HepG2 (cell line): ENCODE results near the gene TEAD1. TPM values are rescaled to one million over a fixed set of nuclear protein-coding genes. Genes with fewer than 3 reads are reported as not detected.

Experiments
- ATAC-seq: fragments of 200-7000 bp; cut with Tn5 transposase; 3 replicates; pipeline ENCODE4 v1.9.1; 2020; ENCODE audit warnings: mild to moderate bottlenecking, moderate library complexity
- BruUV-seq: library from RNA; stranded (reverse); fragments of 400-500 nt; replicated peaks from 2 replicates; lab custom pipeline; 2021; lab: Mats Ljungman, UMichigan
- CTCF ChIA-PET: fragments of 300-600 bp; formaldehyde crosslinking; extraction: SDS; loops from one replicate; lab custom pipeline; 2021; ENCODE audit warnings: low total read pairs, inconsistent platforms, low intra/inter-chr PET ratio; lab: Yijun Ruan, JAX
- POLR2A ChIA-PET: fragments of 350-600 bp; sonication (Branson Sonifier 250); formaldehyde crosslinking; loops from one replicate; lab custom pipeline; 2020; ENCODE audit warnings: antibody characterized with exemption, inconsistent platforms; lab: Yijun Ruan, JAX
- DNase-seq: peaks from one replicate; pipeline ENCODE4 v3.0.0-alpha.2; 2015; ENCODE audit warnings: low spot score
- FAIRE-seq: peaks from 3 replicates; lab custom pipeline; 2011; peaks lifted over from hg19 to GRCh38; lab: Jason Lieb, UNC
- H2AFZ ChIP-seq: one replicate; pipeline ENCODE4 v1.6.1; 2011; ENCODE audit warnings: low read length, inconsistent platforms
- H3K27ac ChIP-seq: fragments of 300-600 bp; 3 replicates; pipeline ENCODE4 v1.8.0; 2011; ENCODE audit warnings: mixed run types, mild to moderate bottlenecking, mixed read lengths, low read length, inconsistent platforms; ENCODE audit not compliant: insufficient read depth; ENCODE audit errors: extremely low read length
- H3K27me3 ChIP-seq, 2 experiments: fragments of 200-600 bp in 1 of 2; 2 replicates in 1 of 2; 3 replicates in 1 of 2; pipeline versions ENCODE4 v1.6.0 to v1.8.0; 2011; ENCODE audit warnings: low read length in 2 of 2, mild to moderate bottlenecking in 2 of 2, moderate library complexity in 2 of 2, inconsistent platforms in 1 of 2; ENCODE audit not compliant: insufficient read depth in 2 of 2, control insufficient read depth in 1 of 2
- H3K36me3 ChIP-seq, 2 experiments: fragments of 200-600 bp in 1 of 2; replicated peaks in 1 of 2; 2 replicates in 1 of 2; 3 replicates in 1 of 2; pipeline versions ENCODE4 v1.5.1 to v1.8.0; 2011; ENCODE audit warnings: low read length in 2 of 2, inconsistent platforms in 1 of 2; ENCODE audit not compliant: insufficient read depth in 2 of 2, control insufficient read depth in 1 of 2
- H3K4me1 ChIP-seq: 2 replicates; pipeline ENCODE4 v1.5.1; 2012; ENCODE audit warnings: low read length, inconsistent platforms; ENCODE audit not compliant: insufficient read depth
- H3K4me2 ChIP-seq: 2 replicates; pipeline ENCODE4 v1.6.0; 2011; ENCODE audit warnings: low read depth, low read length, inconsistent platforms
- H3K4me3 ChIP-seq, 3 experiments: fragments of 200-600 bp in 1 of 3; sonication (generic), shearing (Covaris generic) in 1 of 3; replicated peaks in 1 of 3; 2 replicates each; pipeline ENCODE4 v1.5.1; 2011 to 2016; ENCODE audit warnings: low read length in 3 of 3, inconsistent platforms in 2 of 3, low read depth in 2 of 3, mild to moderate bottlenecking in 2 of 3, control low read depth in 1 of 3, mixed read lengths in 1 of 3; ENCODE audit not compliant: insufficient read depth in 1 of 3
- H3K79me2 ChIP-seq: one replicate; pipeline ENCODE4 v1.6.1; 2011; ENCODE audit warnings: low read length, inconsistent platforms; ENCODE audit not compliant: insufficient read depth
- H3K9ac ChIP-seq: 2 replicates; pipeline ENCODE4 v1.6.0; 2011; ENCODE audit warnings: mild to moderate bottlenecking, low read depth, low read length, inconsistent platforms; ENCODE audit not compliant: insufficient read depth
- H3K9me3 ChIP-seq: 2 replicates; pipeline ENCODE4 v1.5.1; 2012; ENCODE audit warnings: mild to moderate bottlenecking, low read length
- H4K20me1 ChIP-seq: 2 replicates; pipeline ENCODE4 v1.6.0; 2011; ENCODE audit warnings: inconsistent platforms, mild to moderate bottlenecking, low read length, moderate library complexity; ENCODE audit not compliant: insufficient read depth
- AGO2 ChIP-seq: fragments of 200-400 bp; formaldehyde crosslinking; optimal IDR thresholded peaks from 2 replicates; pipeline ENCODE3; 2017; ENCODE audit warnings: mild to moderate bottlenecking, low read depth, low read length, moderate library complexity
- ARID2 ChIP-seq: sonication (generic); formaldehyde crosslinking; IDR thresholded peaks from 2 replicates; pipeline ENCODE4 v1.8.1; 2022; ENCODE audit warnings: mild to moderate bottlenecking, missing genetic modification reagents, borderline replicate concordance
- HNRNPH1 ChIP-seq: fragments of 200-400 bp; formaldehyde crosslinking; optimal IDR thresholded peaks from 2 replicates; pipeline ENCODE3; 2017; ENCODE audit warnings: mild to moderate bottlenecking, low read depth, low read length
- KDM5B ChIP-seq: sonication (generic); formaldehyde crosslinking; IDR thresholded peaks from 2 replicates; pipeline ENCODE4 v1.4.0; 2020; ENCODE audit warnings: missing genetic modification reagents, mild to moderate bottlenecking, borderline replicate concordance
- MATR3 ChIP-seq: sonication (generic); formaldehyde crosslinking; IDR thresholded peaks from 2 replicates; pipeline ENCODE4 v1.4.0; 2020; ENCODE audit warnings: missing genetic modification reagents
- PHF21A ChIP-seq: sonication (generic); formaldehyde crosslinking; IDR thresholded peaks from 2 replicates; pipeline ENCODE4 v1.5.0; 2020; ENCODE audit warnings: mild to moderate bottlenecking, missing genetic modification reagents
- REPIN1 ChIP-seq: sonication (generic); formaldehyde crosslinking; IDR thresholded peaks from 2 replicates; pipeline ENCODE4 v1.8.0; 2022; ENCODE audit warnings: missing genetic modification reagents, low read depth, mild to moderate bottlenecking, borderline replicate concordance
- RNF2 ChIP-seq: fragments of 450-650 bp; conservative IDR thresholded peaks from 2 replicates; pipeline ENCODE4 v1.6.1; 2016; ENCODE audit warnings: low read depth
- THYN1 ChIP-seq: sonication (generic); formaldehyde crosslinking; IDR thresholded peaks from 2 replicates; pipeline ENCODE4 v1.8.1; 2023; ENCODE audit warnings: low read depth, mild to moderate bottlenecking, moderate library complexity, missing genetic modification reagents, borderline replicate concordance
- TMF1 ChIP-seq: sonication (generic); formaldehyde crosslinking; IDR thresholded peaks from 2 replicates; pipeline ENCODE4 v1.8.1; 2022; ENCODE audit warnings: low read depth, missing genetic modification reagents
- ZNF501 ChIP-seq: sonication (generic); formaldehyde crosslinking; IDR thresholded peaks from 2 replicates; pipeline ENCODE4 v1.5.1; 2020; ENCODE audit warnings: mild to moderate bottlenecking, moderate library complexity, missing genetic modification reagents
- ZNF773 ChIP-seq: sonication (generic); formaldehyde crosslinking; IDR thresholded peaks from 2 replicates; pipeline ENCODE4 v1.4.0; 2020; ENCODE audit warnings: missing genetic modification reagents, borderline replicate concordance
- WGBS: methylation state at CpG from one replicate; pipeline ENCODE4 v1.1.6; 2017; ENCODE audit warnings: low lambda C conversion rate; 5-methylcytosine and 5-hydroxymethylcytosine counted together
- in situ Hi-C: cut with HindIII; loops from 2 replicates; pipeline ENCODE4 v1.10.0; 2017; ENCODE audit warnings: low pct_unique_long_range_greater_than_20kb; ENCODE audit not compliant: extremely low pct_ligation_motif_present
- intact Hi-C: fragments of 100-400 bp; cut with micrococcal nuclease; formaldehyde crosslinking; loops from one replicate; pipeline ENCODE4 v1.10.0; 2022; ENCODE audit not compliant: unreplicated experiment
- polyA plus RNA-seq, 8 experiments: library from polyadenylated mRNA; depleted of rRNA in 3 of 8; stranded (reverse) in 7 of 8; unstranded in 1 of 8; fragments of >200 nt; fragmentation: Illumina TruSeq in 4 of 8; extraction: Trizol in 4 of 8; gene quantifications; 2 replicates each; pipeline versions ENCODE4 v1.2.1 to v1.2.3, GENCODE V29; 2011 to 2016; ENCODE audit warnings: low read depth in 4 of 8, missing spikeins in 1 of 8, mixed read lengths in 1 of 8; ENCODE audit not compliant: insufficient read depth in 1 of 8
- total RNA-seq, 5 experiments: library from RNA; depleted of rRNA; stranded (reverse); fragments of >200 nt; fragmentation: Illumina TruSeq; extraction: Trizol; gene quantifications; 2 replicates each; pipeline ENCODE4 v1.2.3, GENCODE V29; 2016; ENCODE audit warnings: low read depth in 1 of 5
- TF ChIP-seq, protein P1 (sequence below): sonication (generic); formaldehyde crosslinking; IDR thresholded peaks from 2 replicates; pipeline ENCODE4 v1.4.0; 2020; ENCODE audit warnings: missing genetic modification reagents, mild to moderate bottlenecking, borderline replicate concordance
- TF ChIP-seq, protein P2 (sequence below): sonication (generic); formaldehyde crosslinking; IDR thresholded peaks from 2 replicates; pipeline ENCODE4 v1.5.1; 2020; ENCODE audit warnings: missing genetic modification reagents, mild to moderate bottlenecking, borderline replicate concordance
- TF ChIP-seq, protein P3 (sequence below): sonication (generic); formaldehyde crosslinking; IDR thresholded peaks from 2 replicates; pipeline ENCODE4 v1.5.1; 2020; ENCODE audit warnings: missing genetic modification reagents, mild to moderate bottlenecking, borderline replicate concordance
- TF ChIP-seq, protein P4 (sequence below): sonication (generic); formaldehyde crosslinking; IDR thresholded peaks from 2 replicates; pipeline ENCODE4 v1.4.0; 2020; ENCODE audit warnings: low read depth, mild to moderate bottlenecking, missing genetic modification reagents

The TEAD1 gene
- total and polyA plus RNA-seq, 2 of the 13 experiments (the other 11 are each of a cell fraction or from before 2014, with no cell fraction given): 20.1 to 30.5 TPM

DNA sequence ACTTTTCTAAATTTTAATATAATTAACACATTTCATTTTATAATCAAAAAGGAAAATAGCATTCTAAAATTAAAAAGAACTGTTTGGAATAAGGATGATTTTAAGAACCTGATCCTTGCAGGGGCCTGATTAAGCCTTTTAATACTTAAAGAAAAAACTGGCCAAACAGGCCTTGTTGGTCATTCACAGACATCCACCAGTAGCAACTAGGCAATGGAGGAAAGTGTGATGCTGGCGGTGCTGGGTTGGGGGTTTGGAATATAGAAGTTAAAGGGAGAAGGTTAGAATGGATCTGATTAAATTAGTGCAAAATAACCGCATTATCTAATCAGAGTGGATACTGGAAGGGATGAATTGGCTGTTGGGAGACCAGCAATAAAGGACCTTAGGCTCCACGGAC is 16.9 kb upstream of the TEAD1 start (continued):
- TF ChIP-seq, protein P1, sequence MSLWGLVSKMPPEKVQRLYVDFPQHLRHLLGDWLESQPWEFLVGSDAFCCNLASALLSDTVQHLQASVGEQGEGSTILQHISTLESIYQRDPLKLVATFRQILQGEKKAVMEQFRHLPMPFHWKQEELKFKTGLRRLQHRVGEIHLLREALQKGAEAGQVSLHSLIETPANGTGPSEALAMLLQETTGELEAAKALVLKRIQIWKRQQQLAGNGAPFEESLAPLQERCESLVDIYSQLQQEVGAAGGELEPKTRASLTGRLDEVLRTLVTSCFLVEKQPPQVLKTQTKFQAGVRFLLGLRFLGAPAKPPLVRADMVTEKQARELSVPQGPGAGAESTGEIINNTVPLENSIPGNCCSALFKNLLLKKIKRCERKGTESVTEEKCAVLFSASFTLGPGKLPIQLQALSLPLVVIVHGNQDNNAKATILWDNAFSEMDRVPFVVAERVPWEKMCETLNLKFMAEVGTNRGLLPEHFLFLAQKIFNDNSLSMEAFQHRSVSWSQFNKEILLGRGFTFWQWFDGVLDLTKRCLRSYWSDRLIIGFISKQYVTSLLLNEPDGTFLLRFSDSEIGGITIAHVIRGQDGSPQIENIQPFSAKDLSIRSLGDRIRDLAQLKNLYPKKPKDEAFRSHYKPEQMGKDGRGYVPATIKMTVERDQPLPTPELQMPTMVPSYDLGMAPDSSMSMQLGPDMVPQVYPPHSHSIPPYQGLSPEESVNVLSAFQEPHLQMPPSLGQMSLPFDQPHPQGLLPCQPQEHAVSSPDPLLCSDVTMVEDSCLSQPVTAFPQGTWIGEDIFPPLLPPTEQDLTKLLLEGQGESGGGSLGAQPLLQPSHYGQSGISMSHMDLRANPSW: no peak
- TF ChIP-seq TMF1 (no peak), RNF2 (no peak), MATR3 (CRISPR knock-in tag) (no peak), KDM5B (CRISPR knock-in tag) (no peak), ZNF501 (no peak), ZNF773 (CRISPR knock-in tag) (no peak)
- TF ChIP-seq, protein P2, sequence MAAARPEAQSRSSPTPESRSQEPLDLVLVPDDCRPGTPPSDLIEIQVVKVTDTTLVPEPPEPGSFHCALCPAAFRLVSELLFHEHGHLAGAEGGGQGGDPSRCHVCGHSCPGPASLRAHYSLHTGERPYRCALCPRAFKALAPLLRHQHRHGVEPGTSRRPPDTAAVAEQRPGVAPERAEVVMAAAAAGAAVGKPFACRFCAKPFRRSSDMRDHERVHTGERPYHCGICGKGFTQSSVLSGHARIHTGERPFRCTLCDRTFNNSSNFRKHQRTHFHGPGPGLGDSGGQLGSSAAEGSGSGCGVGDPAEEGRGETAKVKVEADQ (CRISPR knock-in tag): no peak
- TF ChIP-seq, all 625 proteins: peak for 0

DNA sequence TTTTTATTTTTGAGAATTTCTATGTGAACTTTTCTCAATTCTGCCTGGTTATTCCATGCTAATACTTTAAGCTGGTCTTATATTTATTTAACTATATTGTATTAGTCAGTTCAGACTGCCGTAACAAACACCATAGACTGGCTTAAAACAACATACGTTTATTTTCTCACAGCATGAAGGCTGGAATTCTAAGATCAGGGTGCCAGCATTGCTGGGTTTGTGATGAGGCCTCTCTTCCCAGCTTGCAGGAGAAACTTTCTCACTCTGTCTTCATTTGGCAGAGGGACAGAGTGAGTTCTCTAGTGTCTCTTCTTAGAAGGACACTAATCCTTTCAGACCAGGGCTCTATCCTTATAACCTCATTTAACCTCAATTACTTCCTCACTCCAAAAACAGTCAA is 16.2 kb upstream of the TEAD1 start:
- Histone ChIP-seq H4K20me1 (no peaks in the 10 kb centered on the region), H3K4me2 (no peak overlapping the region), H3K36me3 (no peaks in the 10 kb centered on the region), H3K4me3 (no peak overlapping the region), H2AFZ (no peak overlapping the region), H3K9ac (no peak overlapping the region), H3K27ac (no peak overlapping the region), H3K4me1 (no peaks in the 10 kb centered on the region), H3K79me2 (no peaks in the 10 kb centered on the region), H3K9me3 (peaks cover 7% of the 10 kb centered on the region; the same call in 1 of the 2 replicates), H3K27me3 (peaks cover 0 to 3% of the 10 kb centered on the region in 2 experiments; a peak in 1 of 5 replicates)
- in situ Hi-C loops: no loop called here
- no peak for ATAC-seq
- DNase-seq: no peak
- no peak for FAIRE-seq
- 33% methylated on average over 2 of the region's 2 CpGs for WGBS
- no TSS peak for BruUV-seq
- ChIA-PET CTCF (no interaction called here), POLR2A (no interaction called here)
- intact Hi-C loops: no loop called here
- TF ChIP-seq PHF21A: no peak
- no peak for TF ChIP-seq AGO2
- TF ChIP-seq, protein P3, sequence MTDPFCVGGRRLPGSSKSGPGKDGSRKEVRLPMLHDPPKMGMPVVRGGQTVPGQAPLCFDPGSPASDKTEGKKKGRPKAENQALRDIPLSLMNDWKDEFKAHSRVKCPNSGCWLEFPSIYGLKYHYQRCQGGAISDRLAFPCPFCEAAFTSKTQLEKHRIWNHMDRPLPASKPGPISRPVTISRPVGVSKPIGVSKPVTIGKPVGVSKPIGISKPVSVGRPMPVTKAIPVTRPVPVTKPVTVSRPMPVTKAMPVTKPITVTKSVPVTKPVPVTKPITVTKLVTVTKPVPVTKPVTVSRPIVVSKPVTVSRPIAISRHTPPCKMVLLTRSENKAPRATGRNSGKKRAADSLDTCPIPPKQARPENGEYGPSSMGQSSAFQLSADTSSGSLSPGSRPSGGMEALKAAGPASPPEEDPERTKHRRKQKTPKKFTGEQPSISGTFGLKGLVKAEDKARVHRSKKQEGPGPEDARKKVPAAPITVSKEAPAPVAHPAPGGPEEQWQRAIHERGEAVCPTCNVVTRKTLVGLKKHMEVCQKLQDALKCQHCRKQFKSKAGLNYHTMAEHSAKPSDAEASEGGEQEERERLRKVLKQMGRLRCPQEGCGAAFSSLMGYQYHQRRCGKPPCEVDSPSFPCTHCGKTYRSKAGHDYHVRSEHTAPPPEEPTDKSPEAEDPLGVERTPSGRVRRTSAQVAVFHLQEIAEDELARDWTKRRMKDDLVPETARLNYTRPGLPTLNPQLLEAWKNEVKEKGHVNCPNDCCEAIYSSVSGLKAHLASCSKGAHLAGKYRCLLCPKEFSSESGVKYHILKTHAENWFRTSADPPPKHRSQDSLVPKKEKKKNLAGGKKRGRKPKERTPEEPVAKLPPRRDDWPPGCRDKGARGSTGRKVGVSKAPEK: no peak
- TF ChIP-seq HNRNPH1: no peak
- TF ChIP-seq, protein P4, sequence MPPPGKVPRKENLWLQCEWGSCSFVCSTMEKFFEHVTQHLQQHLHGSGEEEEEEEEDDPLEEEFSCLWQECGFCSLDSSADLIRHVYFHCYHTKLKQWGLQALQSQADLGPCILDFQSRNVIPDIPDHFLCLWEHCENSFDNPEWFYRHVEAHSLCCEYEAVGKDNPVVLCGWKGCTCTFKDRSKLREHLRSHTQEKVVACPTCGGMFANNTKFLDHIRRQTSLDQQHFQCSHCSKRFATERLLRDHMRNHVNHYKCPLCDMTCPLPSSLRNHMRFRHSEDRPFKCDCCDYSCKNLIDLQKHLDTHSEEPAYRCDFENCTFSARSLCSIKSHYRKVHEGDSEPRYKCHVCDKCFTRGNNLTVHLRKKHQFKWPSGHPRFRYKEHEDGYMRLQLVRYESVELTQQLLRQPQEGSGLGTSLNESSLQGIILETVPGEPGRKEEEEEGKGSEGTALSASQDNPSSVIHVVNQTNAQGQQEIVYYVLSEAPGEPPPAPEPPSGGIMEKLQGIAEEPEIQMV (CRISPR knock-in tag): no peak
- TF ChIP-seq ARID2 (CRISPR knock-in tag): no peak
- no peak for TF ChIP-seq REPIN1 (CRISPR knock-in tag)
- no peak for TF ChIP-seq THYN1
